Embryonic facial prominence (tissue), 1 donor: ENCODE data around the gene HEXB.
"Not testable (repeated sequence)": the region's sequence is repeated elsewhere in the genome, so short reads cannot be mapped to it uniquely, and the experiment has no call there.

Experiments used
- DNase-seq: peaks from one replicate; pipeline ENCODE4 v3.0.0-alpha.2; 2016; ENCODE audit errors: extremely low spot score

HEXB gene

GRCh38 chr5:74659172-74659571, 25.9 kb upstream of the HEXB start:
- no peak for DNase-seq

- DNase-seq: no peak
These were observed 24.9 kb upstream of the HEXB start for GRCh38 chr5:74660140-74660539.

- no peak for DNase-seq
These were observed 24.2 kb upstream of the HEXB start for GRCh38 chr5:74660873-74661272.

GRCh38 chr5:74664551-74664950, 20.5 kb upstream of the HEXB start:
- DNase-seq: no peak

GRCh38 chr5:74665273-74665672, 19.8 kb upstream of the HEXB start:
- DNase-seq: no peak

- DNase-seq: no peak
These were observed 19.2 kb upstream of the HEXB start for GRCh38 chr5:74665816-74666215.

GRCh38 chr5:74667396-74667795, 17.6 kb upstream of the HEXB start:
- DNase-seq: no peak

- DNase-seq: no peak
These were observed 15.2 kb upstream of the HEXB start for GRCh38 chr5:74669821-74670220.

- DNase-seq: no peak
These were observed 14.5 kb upstream of the HEXB start for GRCh38 chr5:74670396-74671038.

GRCh38 chr5:74672215-74672877, 12.7 kb upstream of the HEXB start:
- no peak for DNase-seq

GRCh38 chr5:74673011-74673790, 11.8 kb upstream of the HEXB start:
- DNase-seq: no peak

GRCh38 chr5:74676466-74676865, 8.6 kb upstream of the HEXB start:
- not testable (repeated sequence) for DNase-seq

GRCh38 chr5:74678123-74678522, 6.9 kb upstream of the HEXB start:
- DNase-seq: not testable (repeated sequence)

- not testable (repeated sequence) for DNase-seq
These were observed 5.7 kb upstream of the HEXB start for GRCh38 chr5:74679300-74679699.

GRCh38 chr5:74679966-74680365, 5.1 kb upstream of the HEXB start:
- no peak for DNase-seq

- DNase-seq: no peak
These were observed 1.1 kb downstream of the HEXB start for GRCh38 chr5:74685979-74686631.

- DNase-seq: no peak
These were observed 2.1 kb downstream of the HEXB start for GRCh38 chr5:74686962-74687751.

- no peak for DNase-seq
These were observed 8.2 kb downstream of the HEXB start for GRCh38 chr5:74693191-74693590.

GRCh38 chr5:74717596-74717995, 32.6 kb downstream of the HEXB start:
- DNase-seq: no peak

- DNase-seq: no peak
These were observed 37.2 kb downstream of the HEXB start for GRCh38 chr5:74722271-74722670.

GRCh38 chr5:74725331-74725730, 40.3 kb downstream of the HEXB start:
- DNase-seq: no peak

GRCh38 chr5:74736759-74737158, 51.7 kb downstream of the HEXB start:
- no peak for DNase-seq
